Fibroblast of the aortic adventitia (primary cell): ENCODE measurements around the gene CBR1. TPM values are rescaled to one million over a fixed set of nuclear protein-coding genes. Genes with fewer than 3 reads are reported as not detected.
"Not testable (repeated sequence)": the region's sequence is repeated elsewhere in the genome, so short reads cannot be mapped to it uniquely, and the experiment has no call there.

Experiments
- DNase-seq: peaks from one replicate; pipeline ENCODE4 v3.0.0-alpha.2; 2010; ENCODE audit warnings: low read depth
- H3K4me3 ChIP-seq: 2 replicates; pipeline ENCODE4 v1.5.1; 2011; ENCODE audit warnings: low read depth, mild to moderate bottlenecking, control low read depth, low read length, moderate library complexity
- CTCF ChIP-seq: IDR thresholded peaks from 2 replicates; pipeline ENCODE4 v1.5.1; 2011; ENCODE audit warnings: mild to moderate bottlenecking, low read length, control low read depth, inconsistent platforms; ENCODE audit not compliant: insufficient read depth
- total RNA-seq: library from RNA; depleted of rRNA; stranded (reverse); fragments of >200 nt; gene quantifications from 2 replicates; pipeline ENCODE4 v1.2.3, GENCODE V29; 2012; ENCODE audit warnings: low replicate concordance

The CBR1 gene
- total RNA-seq, 1 donor = 95.0 TPM

- no peak overlapping the region for H3K4me3 ChIP-seq
- no peak for DNase-seq
- TF ChIP-seq CTCF = no peak
Measured at GRCh38 chr21:36072453-36073162, 2.8 kb downstream of the CBR1 start.

DNA sequence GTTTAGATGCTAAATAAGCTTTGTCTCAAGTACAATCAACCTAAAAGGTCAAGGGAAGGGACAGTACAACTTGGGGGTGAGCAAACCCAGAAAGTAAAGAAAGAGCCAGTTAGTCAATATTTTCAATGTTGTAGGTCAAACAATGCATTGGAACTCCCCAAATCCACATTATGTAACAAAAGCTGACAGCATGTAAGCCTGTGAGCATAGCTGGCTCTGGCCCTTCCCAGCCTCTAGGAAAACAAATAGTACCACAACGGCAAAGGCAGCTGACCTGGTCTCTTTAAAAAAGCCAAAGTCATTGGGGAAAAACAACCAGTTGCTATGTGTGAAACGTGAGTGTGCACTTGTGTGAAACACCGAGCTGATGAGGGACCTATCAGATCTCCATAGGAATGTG lies 3.4 kb downstream of the CBR1 start:
- H3K4me3 ChIP-seq = no peak overlapping the region
- peak; percentile 25 for DNase-seq
- no peak for TF ChIP-seq CTCF

GRCh38 chr21:36073911-36074310 lies 4.1 kb downstream of the CBR1 start:
- not testable (repeated sequence) for H3K4me3 ChIP-seq, DNase-seq

- DNase-seq = no peak
- no peak overlapping the region for H3K4me3 ChIP-seq
- no peak for TF ChIP-seq CTCF
Measured at GRCh38 chr21:36075171-36075570, 5.3 kb downstream of the CBR1 start.

DNA sequence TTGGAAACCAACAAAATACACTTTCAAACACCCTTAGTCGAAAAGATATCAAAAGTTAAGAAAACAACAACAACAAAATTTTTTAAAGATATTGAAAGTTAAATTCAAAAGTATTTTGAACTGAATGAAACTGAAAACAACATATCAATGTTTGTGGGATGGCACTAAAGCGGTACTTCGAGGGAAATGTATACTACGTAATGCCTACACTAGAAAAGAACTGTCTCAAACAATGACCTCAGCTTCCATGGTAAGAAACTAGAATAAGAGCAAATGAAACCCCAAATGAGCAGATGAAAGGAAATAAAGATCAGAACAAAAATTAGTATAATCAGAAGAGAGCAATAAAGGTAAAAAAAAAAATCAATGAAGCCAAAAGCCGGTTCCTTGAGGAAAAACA lies 6.1 kb downstream of the CBR1 start:
- no peak overlapping the region for H3K4me3 ChIP-seq
- no peak for DNase-seq
- TF ChIP-seq CTCF = no peak

DNA sequence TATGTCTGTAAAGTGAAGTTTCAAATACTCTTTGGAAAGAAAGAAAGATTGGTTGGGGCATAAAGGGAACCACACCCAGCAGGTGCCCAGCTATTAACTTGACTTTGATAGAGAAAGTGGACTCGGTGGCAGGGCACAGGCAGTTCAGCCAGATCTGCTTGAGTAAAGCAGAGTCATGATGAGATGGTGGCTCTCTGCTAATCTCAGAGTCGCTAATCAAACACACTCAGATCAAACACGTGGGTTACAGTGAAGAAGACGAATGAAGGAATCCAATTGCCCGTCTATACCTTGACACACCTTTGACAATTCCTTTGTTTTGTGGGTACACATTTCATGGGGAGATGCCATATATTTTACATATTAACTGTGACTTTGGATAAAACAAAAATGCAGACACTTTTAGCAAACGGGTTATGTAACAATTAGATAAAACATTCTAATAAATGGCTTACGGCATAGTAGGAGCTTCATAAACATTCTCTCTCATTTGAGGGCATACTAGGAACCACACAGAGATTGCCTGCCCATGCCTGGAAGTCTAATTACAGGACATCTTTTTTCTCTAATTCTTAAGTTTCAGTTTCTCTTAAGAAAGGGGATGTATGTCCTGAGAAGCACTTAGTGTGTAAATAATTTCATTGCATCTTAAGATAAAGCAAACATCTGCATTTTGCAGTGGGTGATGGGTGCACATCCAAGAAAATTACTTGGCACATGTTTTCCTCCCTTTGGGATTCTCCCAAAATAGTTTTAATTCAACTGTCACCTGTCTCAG lies 7.2 kb downstream of the CBR1 start:
- no peak overlapping the region for H3K4me3 ChIP-seq
- no peak for TF ChIP-seq CTCF
- DNase-seq = no peak

- no peak for DNase-seq
- H3K4me3 ChIP-seq = no peak overlapping the region
- no peak for TF ChIP-seq CTCF
Measured at GRCh38 chr21:36077758-36078157, 7.9 kb downstream of the CBR1 start.
